GM12892 (cell line): ENCODE results near the gene KRR1.
"Not testable (repeated sequence)": the region's sequence is repeated elsewhere in the genome, so short reads cannot be mapped to it uniquely, and the experiment has no call there.

Experiments
- DNase-seq: peaks from one replicate; pipeline ENCODE4 v3.0.0; 2011; ENCODE audit not compliant: insufficient read length
- FAIRE-seq: peaks from 2 replicates; lab custom pipeline; 2011; peaks lifted over from hg19 to GRCh38; lab: Jason Lieb, UNC
- POLR2A ChIP-seq: IDR thresholded peaks from 2 replicates; pipeline ENCODE4 v1.6.1; 2011; ENCODE audit warnings: low read depth, low read length, control low read depth
- POLR2AphosphoS5 ChIP-seq: IDR thresholded peaks from 2 replicates; pipeline ENCODE4 v1.6.1; 2011; ENCODE audit warnings: low read depth, low read length, control low read depth
- TAF1 ChIP-seq: IDR thresholded peaks from 2 replicates; pipeline ENCODE4 v1.6.1; 2011; ENCODE audit warnings: low read depth, mild to moderate bottlenecking, control low read depth, low read length, borderline replicate concordance

KRR1 gene

GRCh38 chr12:75545636-75546035 lies 34.2 kb upstream of the KRR1 start:
- TF ChIP-seq POLR2AphosphoS5 = no peak
- TF ChIP-seq POLR2A = no peak
- no peak for TF ChIP-seq TAF1
- DNase-seq = no peak
- no peak for FAIRE-seq

DNA sequence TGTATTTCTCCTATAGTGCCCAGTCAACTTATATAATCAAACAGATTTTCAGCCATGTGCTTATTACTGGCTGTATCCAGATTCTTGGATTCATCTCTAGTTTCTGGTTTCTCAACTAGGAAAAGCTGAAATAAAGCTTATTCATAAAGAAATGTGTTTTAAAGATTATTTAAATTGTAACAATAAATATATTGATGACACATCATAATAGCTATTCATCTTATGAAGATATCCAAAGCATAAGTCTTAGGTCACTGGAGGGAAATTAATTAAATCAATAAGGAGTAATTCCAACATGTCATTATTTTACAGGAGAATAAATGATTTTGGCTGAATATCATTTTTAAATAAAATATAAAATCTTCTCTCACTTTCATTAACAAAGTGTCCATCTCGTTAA lies 32.1 kb upstream of the KRR1 start:
- DNase-seq = no peak
- FAIRE-seq = no peak

DNA sequence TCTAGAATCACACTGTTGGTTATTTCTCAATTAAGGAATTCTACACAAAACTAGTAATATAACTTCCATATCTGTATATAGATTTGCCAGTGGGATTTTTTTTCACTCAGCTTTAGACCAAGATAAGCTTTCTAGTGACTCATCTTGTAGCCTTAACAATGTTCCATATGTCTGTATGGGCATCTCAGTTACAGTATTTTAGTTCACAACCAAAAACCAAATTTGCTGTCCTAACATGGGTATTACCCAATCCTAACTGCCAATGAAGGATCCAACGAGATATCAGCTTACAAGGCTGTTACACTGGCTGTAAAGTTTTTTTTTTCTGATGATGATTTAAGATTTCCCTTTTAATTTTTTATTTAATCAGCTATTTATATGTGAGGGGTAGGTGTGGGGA lies 31.5 kb upstream of the KRR1 start:
- no peak for FAIRE-seq
- TF ChIP-seq TAF1 (no peak), POLR2AphosphoS5 (no peak), POLR2A (no peak)

More for the DNA sequence above, 32.1 kb upstream of the KRR1 start:
- TF ChIP-seq TAF1 = no peak
- no peak for TF ChIP-seq POLR2A
- TF ChIP-seq POLR2AphosphoS5 = no peak

DNA sequence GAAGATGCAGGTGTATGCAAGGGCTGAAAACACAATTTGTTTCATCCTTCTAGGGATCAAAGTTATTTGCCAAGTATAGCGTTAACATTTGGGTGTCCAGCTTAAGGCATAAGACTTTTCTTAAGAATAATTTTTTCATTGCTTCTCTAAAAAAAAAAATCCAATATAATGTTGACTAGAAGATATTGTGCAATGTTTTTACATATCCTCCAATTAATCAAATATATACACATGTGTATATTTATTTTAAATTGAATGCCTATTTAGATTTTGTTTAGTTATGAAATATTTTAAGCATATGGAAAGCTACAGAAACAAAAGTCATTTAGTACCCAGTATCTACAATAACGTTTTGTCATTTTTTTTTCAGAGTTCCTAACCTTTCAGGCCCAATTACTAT lies 28.5 kb upstream of the KRR1 start:
- FAIRE-seq (no peak), DNase-seq (no peak)
- TF ChIP-seq POLR2A = no peak
- TF ChIP-seq TAF1 = no peak
- no peak for TF ChIP-seq POLR2AphosphoS5

More for the DNA sequence above, 31.5 kb upstream of the KRR1 start:
- DNase-seq = no peak

DNA sequence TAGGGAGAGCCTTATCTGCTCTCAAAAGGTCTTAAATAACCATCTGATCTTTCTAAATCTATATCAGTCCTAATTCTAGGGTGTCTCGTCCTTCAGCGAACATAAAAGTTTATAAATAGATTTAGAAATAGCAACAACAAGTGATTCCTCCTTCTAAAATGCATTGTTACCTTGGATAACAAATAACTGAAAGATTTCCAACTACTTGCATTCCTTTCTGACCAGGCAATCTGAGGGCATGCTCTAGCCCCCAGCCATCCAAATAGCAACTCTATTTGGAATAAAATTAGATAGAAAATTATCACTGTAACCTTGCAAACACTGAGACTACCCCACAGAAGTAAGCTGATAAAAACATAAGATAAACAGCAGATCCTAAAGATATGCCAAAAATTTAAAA lies 21.8 kb upstream of the KRR1 start:
- no peak for FAIRE-seq
- TF ChIP-seq TAF1 (no peak), POLR2A (no peak), POLR2AphosphoS5 (no peak)

DNA sequence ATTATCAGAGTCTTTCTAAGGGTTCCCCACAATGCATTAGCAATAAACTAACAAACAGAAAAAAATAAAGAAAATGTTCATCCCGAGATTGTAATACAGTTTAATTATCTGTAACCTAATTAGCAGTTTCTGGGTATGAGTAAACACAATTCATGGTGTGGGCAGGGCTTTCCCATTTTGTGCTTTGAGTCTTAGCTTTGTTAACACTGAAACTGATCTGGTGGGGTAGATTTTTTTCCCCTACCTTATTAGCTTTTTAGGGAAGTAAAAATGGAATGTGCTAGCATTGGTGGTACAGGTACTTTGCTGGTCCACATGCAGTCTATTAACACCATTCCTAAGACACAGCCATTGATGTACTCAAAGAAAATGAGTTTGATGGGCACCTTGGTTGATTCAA lies 18.4 kb upstream of the KRR1 start:
- TF ChIP-seq POLR2AphosphoS5 (no peak), TAF1 (no peak), POLR2A (no peak)
- DNase-seq (no peak), FAIRE-seq (no peak)

More for the DNA sequence above, 21.8 kb upstream of the KRR1 start:
- DNase-seq = no peak

DNA sequence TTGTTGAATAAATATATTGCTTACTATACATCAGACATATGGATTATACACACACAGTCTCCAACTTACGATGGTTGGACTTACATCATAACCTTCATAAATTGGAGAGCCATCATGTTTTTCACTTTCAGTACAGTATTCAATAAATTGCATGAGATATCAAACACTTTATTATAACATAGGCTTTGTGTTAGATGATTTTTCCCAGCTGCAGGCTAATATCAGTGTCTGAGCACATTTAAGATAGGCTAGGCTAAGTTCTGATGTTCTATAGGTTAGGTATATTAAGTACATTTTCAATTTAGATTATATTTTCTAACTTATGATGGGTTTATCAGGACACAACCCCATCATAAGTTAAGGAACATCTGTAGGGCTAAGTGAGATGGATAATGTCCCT lies 17.9 kb upstream of the KRR1 start:
- no peak for TF ChIP-seq TAF1
- no peak for TF ChIP-seq POLR2AphosphoS5
- TF ChIP-seq POLR2A = no peak
- FAIRE-seq (no peak), DNase-seq (no peak)

GRCh38 chr12:75528692-75529091 lies 17.3 kb upstream of the KRR1 start:
- FAIRE-seq = no peak
- no peak for TF ChIP-seq TAF1

DNA sequence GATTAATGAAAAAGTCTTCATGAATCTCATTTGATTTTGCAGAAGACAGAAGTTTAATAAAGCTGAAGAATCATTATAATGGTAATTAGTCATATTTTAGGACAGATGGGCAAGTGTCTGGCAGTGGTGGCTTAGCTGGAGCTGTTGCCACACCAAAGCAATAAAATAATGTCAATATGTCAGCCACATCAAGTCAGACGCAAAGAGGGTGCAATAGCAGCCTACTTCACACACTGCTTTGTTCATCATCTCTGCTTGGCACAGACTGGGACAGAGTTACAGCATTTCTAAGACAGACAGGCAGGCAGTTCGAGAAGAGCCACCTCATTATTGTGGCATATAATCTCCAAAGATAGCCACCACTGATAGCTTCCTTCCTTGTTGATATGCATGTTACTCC lies 16.9 kb upstream of the KRR1 start:
- FAIRE-seq (no peak), DNase-seq (no peak)
- TF ChIP-seq TAF1 (no peak), POLR2AphosphoS5 (no peak), POLR2A (no peak)

More at GRCh38 chr12:75528692-75529091, 17.3 kb upstream of the KRR1 start:
- DNase-seq = no peak

DNA sequence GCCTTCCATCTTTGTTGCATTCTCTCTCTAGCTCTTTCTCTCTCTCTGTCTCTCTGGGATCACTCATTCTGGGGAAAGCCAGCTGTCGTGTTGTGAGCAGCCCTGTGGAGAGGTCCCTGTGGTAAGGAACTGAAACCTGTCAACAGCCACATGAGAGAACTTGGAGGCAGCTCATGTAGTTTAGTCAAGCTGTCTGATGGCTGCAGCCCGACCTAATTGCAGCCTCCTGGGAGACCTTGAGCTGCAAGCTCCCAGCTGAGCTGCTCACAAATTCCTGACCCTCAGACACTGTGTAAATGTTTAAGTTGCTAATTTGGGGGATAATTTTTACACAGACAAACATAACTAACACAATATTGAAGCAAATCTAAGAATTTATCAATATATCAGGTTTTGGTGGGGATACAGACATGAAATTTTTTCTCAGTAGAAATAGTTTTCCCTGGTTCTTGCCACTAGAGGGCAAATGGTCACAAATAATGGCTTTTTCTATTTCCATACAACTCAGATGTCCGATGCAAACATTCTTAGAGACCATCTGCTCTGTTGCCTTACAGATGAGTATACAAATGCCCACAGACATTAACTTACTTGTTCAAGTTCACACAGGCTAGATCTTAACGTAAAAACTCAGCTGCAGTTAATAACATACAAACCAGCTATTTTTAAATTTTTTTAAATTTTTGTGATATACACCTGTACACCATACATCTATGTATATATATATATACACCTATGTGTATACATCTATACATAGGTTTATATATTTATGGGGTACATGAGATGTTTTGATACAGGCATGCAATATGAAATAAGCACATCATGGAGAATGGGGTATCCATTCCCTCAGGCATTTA lies 15.5 kb upstream of the KRR1 start:
- FAIRE-seq = no peak
- TF ChIP-seq POLR2AphosphoS5 (no peak), POLR2A (no peak), TAF1 (no peak)
- peak; percentile 13 for DNase-seq

DNA sequence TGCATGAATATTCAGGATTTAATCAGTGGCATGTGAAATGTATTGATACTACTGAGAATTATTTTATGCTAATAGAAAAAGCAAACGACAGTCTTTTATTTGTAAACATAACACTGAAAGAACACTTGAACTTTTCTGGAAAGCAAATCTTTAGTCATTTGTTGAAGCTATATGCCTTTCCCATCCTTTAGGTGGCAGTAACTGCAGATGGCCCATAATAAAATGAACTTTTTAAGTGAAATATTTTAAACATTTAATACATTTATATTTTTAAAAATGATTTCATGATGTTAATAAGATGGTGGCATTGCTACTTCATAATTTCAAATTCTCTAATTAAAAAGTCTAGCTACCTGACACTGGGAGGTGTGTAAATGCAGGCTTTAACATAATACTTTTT lies 13.9 kb upstream of the KRR1 start:
- no peak for FAIRE-seq
- TF ChIP-seq POLR2AphosphoS5 (no peak), TAF1 (no peak), POLR2A (no peak)
- no peak for DNase-seq

GRCh38 chr12:75522124-75522523 lies 10.7 kb upstream of the KRR1 start:
- not testable (repeated sequence) for DNase-seq, FAIRE-seq

GRCh38 chr12:75521224-75521623 lies 9.8 kb upstream of the KRR1 start:
- not testable (repeated sequence) for FAIRE-seq, DNase-seq
